HG03378 (cell line): ENCODE results near the gene MAP6.
"Not testable (repeated sequence)": the region's sequence is repeated elsewhere in the genome, so short reads cannot be mapped to it uniquely, and the experiment has no call there.

Experiments used
- ATAC-seq: cut with Tn5 transposase; IDR thresholded peaks from one replicate; pipeline ENCODE4 v1.9.1; 2021; ENCODE audit warnings: mild to moderate bottlenecking, moderate library complexity; ENCODE audit not compliant: unreplicated experiment

The MAP6 gene

DNA sequence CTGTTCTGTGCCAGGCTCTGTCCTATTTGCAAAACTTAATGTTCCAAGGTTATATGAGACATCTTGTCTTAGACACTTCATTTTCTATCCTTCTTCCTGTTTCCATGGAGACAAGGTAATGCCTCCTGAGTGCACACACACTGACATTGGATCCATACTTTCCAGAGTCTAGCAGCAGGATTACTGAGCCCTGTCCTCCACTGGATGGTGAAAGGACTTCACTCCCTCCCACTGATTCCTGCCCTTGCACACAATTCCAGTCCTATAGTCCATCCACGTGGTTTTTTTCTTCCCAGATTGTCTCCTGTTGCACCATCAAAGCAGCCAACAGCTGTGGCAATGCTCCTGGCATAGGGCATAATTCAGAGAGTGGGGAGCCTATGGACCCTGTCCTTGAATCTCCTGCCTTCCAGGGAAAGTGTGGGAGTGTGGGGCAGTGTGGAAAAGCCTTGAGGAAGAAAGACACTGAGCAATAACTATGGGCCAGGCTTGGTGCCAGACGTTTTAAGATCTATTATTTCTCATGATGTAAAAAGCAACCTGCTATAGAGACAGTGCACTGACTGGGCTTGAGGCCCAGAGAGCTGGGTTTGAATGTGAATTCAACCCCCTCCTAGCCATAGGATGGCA is 75.4 kb downstream of the MAP6 start:
- ATAC-seq, result no peak

- ATAC-seq, result no peak
These were observed 76.1 kb downstream of the MAP6 start for GRCh38 chr11:75592715-75593114.

GRCh38 chr11:75591966-75592365 is 76.9 kb downstream of the MAP6 start:
- no peak for ATAC-seq

- no peak for ATAC-seq
These were observed 77.5 kb downstream of the MAP6 start for GRCh38 chr11:75591371-75591770.

DNA sequence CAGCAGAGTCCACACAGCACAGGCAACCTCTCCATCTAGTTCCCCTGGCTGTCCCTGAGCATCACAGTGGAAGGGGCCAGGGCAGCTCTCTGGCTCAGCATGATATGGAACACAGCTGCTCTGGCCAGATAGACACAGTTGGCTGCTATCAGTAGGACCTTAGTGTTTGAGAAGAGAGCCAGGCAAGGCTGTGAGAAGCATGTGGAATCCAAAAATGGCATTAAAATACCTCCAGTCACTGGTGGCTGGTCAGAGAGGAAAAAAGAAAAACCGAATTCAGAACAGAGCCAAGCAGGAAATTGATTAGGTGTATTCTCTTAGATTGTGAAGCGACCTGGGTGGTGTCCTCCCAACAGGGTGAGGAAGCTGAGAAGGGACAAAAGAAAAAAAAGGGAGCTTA is 78.9 kb downstream of the MAP6 start:
- ATAC-seq, result no peak

DNA sequence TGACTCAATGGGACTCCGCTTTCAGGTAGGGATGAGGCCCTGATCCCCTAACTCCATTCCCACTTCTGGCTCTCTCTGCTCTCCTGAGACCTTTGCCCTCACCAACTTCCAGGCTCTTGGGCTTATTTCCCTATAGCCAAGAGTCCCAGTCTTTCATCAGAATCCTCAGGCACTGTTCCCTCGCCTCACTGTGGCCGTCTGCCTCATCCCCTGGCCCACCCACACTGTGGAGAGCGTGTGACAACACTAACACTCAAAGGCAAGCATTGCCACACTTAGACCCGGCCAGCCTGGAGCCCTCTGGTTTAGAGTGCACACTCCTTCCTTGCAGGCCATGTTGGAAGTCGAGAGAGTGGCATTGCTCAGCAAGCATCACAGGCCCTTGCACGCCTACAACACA is 79.8 kb downstream of the MAP6 start:
- ATAC-seq, result no peak

DNA sequence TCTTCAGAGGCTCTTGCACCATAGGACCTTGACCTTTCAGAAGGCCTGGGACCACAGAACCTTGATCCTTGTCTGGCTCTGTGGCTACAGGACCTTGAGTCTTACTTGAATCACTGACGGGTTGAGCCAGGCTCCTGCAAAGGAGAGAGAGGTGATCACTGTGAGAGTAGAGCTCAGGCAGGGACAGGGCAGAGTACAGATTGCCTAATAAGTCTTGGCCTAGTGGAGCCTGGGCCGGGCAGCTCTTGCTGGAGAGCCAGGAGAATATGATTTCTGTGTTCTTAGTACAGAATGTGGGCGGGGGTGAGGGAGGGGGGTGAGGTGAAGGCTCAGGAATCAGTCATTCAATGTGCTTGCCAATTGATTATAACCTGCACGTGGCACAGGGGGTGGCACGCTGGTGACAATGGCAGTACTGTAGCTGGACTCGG is 80.8 kb downstream of the MAP6 start:
- ATAC-seq, result no peak

- no peak for ATAC-seq
These were observed 82.4 kb downstream of the MAP6 start for GRCh38 chr11:75586395-75586794.

DNA sequence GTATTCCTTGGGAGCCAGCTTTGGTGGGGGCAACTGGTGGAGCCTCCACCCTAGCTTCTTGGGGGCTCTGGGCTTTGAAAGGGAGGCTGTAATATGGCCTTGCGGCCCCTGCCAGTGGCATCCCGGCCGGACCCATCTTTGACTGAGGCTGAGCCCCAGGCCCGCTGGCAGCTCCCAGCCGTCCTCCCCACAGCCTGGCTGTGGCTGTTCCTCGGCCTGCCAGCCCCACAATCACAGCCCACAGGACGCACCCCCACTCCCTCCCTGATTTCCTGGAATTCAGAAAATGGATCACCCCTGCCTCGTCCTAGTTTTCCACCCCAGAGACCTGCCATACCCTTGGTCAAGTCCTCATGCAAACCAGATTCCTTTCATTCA is 83.6 kb downstream of the MAP6 start:
- ATAC-seq, result no peak

- not testable (repeated sequence) for ATAC-seq
These were observed 84.1 kb downstream of the MAP6 start for GRCh38 chr11:75584659-75585292.

DNA sequence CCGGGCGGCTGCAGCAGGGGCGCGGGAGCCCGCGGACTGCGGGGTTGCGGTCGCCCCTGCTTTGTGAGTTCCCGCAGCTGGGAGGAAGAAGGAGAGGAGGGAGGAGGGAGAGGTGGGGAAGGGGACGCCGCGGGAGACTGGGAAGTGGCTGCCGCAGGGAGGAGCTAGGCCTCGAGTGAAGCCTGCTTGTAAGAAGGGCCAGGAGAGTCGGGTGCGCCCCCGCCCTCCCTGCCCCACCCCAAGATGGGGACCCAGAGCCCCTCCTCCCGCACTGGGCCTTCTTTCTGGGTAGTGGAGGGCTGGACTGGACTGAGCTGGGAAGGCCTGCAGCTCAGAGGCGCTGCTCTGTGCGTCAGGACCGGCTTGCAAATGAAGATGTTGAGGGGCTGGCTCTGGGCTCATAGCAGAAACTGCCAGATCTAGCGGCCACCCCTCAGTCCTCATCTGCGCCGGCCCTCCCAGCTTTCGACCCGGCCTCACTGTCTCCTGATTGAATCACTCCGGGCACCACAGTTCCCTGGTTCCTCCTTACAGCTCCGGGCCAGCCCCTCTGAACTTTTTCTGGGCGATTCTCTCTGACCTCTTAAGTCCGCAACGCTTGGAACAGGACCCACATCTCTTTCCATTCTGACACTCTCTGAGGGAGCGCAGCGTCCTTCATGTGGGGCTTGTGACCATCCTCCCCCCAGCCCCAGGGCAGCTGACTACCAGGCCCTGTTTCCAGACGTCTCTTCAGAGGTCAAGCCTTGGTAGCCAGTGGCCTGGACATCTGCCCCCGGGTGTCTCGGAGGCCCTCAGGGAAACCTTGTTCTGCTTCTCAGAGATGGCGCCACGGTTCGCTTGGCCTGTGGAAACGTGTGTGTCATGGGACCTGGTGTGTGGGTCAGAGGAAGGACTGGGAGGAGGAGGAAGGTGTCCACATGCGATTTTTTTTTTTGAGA is 84.8 kb downstream of the MAP6 start:
- no peak for ATAC-seq

DNA sequence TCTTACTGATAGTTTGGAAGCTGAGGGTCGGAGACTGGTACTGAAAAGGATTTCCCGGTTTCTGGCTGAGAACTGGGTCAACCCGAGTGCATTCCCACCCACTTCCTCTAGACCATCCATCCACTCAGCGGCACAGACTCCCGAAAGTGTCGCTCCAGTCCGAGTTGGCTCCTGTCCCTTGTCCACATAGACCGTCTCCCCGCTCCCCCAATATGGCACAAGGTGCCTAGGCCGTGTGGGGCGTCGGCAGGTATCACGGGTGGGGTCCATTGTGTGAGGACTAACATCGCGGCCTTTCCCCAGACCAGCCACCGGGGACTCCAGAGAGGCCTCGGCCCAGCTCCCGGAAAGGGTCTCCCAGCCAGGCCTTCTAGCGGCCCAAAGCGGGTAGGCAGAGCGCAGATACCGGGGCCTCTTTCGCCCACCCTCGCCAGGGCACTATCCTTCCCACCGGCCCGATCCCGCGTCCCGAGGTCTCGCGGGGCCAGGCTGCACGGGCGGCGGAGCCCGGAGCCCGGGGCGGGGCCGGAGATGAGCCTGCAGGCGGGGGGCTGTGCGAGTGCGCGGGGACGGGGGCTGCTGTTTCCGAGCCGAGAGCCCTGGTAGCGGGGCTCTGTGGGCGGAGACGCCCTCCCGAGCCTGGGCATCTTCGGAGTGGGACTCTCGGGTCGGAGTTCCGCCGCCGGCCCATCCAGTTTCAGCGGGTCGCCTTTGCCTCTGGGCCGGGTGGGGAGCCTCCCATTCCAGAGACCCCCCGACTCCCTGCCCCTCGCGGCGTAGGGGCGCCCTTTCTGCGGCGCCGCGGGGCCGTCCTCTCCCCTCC is 85.7 kb downstream of the MAP6 start:
- ATAC-seq, result no peak

DNA sequence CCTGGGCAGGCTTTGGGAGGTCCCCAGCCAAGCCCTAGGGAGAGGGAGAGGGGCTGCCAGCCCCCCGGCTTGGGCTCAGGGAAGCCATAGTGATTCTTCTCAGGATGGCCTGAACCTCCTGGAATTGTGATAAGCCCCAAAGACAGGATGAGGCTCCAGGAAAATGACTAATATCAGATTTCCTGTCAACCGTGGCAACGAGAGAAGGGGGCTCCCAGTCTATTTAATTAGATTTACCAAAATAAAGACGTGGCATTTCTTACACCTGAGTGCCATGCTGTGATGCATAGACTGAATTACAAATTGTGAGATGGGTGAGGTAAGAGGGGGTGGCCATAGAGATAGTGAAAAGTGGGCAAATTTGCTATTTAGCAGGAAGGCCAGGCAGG is 86.3 kb downstream of the MAP6 start:
- ATAC-seq, result no peak

- ATAC-seq, result no peak
These were observed 89.0 kb downstream of the MAP6 start for GRCh38 chr11:75579841-75580240.

DNA sequence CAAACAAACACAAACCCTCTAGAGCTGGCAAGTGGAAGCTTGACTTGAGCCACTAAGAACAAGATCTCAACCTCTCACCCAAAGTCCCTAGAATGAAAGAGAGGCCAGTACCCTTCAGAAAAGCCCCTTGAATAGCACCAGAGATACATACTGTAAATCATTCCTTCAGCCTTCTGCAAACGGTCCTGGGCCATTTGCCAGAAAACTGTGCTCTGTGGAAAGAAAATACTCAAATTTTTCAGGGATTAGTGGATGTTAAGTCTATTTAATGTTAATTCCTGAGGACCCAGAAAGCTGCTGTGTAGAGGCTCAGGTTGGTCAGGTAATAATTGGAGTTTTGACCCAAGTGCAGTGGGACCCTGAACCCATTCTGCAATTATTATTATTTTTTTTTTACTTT is 89.9 kb downstream of the MAP6 start:
- no peak for ATAC-seq

GRCh38 chr11:75577207-75577606 is 91.6 kb downstream of the MAP6 start:
- no peak for ATAC-seq

DNA sequence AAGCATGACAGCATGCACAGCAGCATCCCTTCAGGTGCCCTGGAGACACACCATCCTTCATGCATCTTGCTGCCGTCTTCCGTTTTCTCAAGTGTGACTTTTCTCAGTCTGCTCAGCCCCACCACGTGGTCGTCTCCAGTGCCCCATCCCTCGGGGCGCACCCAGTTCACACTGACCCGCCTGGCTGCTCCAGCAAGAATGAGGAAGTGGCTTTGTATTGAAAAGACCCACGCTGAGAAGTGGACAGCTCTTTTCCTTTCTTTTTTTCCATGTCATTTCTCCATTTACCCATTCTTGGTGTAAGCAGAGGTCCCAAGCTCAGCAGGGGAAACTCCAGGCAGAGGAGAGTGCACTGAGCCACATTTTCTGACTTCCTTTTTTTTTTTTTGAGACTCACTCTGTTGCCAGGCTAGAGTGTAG is 92.3 kb downstream of the MAP6 start:
- ATAC-seq, result no peak

DNA sequence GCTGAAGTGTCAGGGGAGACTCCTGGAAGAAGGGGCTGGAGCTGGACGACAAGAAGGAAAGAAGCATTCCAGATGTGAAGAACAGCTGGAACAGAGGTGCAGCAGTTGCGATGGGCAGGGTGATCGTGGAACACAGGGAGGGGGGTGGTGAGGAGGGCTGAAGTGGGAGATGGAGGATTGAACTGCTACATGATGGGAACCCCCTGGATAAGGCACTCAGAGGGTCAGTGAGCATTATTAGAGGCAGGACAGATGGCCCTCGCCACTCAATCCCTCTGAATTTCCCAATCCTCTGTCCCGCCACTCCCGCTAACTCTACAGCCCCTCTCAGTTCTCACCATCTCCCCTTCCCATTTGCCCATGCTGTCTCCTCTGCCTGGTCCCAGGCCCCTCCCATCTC is 92.8 kb downstream of the MAP6 start:
- no peak for ATAC-seq

DNA sequence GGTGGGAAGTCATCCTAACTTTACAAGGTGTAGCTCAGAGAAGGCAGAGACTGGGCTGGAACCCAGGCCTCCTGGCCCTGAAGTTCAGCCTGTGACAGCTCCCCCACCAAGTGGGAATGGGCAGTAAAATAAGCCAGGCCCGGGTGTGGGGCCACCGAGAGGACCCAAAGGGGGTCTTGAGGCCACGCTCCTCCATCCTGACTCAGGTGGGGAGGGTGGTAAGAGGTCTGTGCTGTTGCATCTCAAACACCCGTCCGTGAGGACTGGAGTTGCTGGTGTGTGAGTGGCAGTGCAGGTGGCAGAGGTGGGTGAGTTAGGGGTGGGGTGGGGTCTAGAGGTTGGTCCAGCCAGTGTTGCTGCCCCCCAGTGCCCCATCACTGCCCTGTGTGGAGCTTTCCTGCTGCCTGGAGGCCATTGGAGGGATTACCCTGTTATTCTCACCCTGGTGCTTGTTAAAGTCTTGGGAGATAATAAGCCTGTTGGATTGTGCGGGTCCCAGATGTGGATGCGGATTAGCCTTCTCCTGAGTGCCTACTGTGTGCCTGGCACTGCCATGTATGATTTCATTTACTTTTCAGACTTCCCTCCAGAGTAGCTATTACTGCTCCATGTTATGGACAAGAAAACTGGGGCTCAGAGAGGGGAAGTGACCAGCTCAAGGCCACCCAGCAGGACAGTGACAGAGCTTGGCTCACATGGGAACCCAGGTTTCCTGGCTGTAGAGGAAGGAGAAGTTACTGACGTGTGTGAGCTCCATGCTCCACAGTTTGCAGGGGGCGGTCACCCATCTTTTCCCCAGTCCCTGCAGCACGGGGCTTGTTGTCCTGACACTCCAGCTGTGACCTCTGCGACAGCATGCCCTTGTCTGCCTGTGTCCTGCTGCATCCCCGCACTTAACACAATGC is 93.9 kb downstream of the MAP6 start:
- ATAC-seq, result no peak

DNA sequence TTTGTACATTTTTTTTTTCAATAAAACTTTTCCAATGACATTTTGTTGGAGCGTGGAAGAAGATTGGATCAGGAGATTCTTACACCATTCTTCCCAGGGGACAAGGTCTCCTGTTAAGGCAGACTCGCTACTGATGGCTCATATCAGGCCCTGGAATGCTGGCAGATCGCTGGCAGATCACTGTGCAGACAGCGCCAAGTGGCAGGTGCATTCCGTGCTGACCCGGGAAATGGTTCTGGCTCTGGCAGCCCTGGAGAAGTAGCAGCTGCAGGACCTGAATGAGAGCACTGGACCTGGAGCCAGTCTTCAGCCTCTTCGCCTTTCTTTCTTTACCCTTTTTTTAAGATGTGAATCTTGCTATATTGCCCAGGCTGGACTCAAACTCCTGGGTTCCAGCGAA is 96.1 kb downstream of the MAP6 start:
- no peak for ATAC-seq
